MM.1S (cell line): ENCODE data around the gene NUP214.

Experiments used
- DNase-seq: peaks from one replicate; pipeline ENCODE4 v3.0.0-alpha.2; 2015
- H2AFZ ChIP-seq: fragments of 300-600 bp; sonication (generic); 2 replicates; pipeline ENCODE4 v1.6.0; 2016; ENCODE audit warnings: antibody characterized with exemption, low read length
- H3F3A ChIP-seq: fragments of 300-600 bp; sonication (generic); 2 replicates; pipeline ENCODE4 v1.6.1; 2016; ENCODE audit warnings: mild to moderate bottlenecking, antibody characterized with exemption, low read length, moderate library complexity, mixed read lengths; ENCODE audit not compliant: insufficient read depth
- H3K27ac ChIP-seq: fragments of 300-600 bp; sonication (generic); 2 replicates; pipeline ENCODE4 v1.5.1; 2016; ENCODE audit warnings: mild to moderate bottlenecking, low read length
- H3K27me3 ChIP-seq: fragments of 300-600 bp; sonication (generic); replicated peaks from 2 replicates; pipeline ENCODE4 v1.6.0; 2016; ENCODE audit warnings: low read length; ENCODE audit not compliant: insufficient read depth
- H3K36me3 ChIP-seq: fragments of 300-600 bp; sonication (generic); replicated peaks from 2 replicates; pipeline ENCODE4 v1.6.1; 2016; ENCODE audit warnings: mild to moderate bottlenecking, low read length, mixed read lengths; ENCODE audit not compliant: insufficient read depth
- H3K4me1 ChIP-seq: fragments of 300-600 bp; sonication (generic); 2 replicates; pipeline ENCODE4 v1.6.1; 2016; ENCODE audit warnings: low read length, mixed read lengths
- H3K4me2 ChIP-seq: fragments of 300-600 bp; sonication (generic); 2 replicates; pipeline ENCODE4 v1.6.0; 2016; ENCODE audit warnings: low read depth, low read length
- H3K4me3 ChIP-seq: fragments of 300-600 bp; sonication (generic); 2 replicates; pipeline ENCODE4 v1.5.1; 2016; ENCODE audit warnings: low read length, mixed read lengths
- H3K79me2 ChIP-seq: fragments of 300-600 bp; sonication (generic); 2 replicates; pipeline ENCODE4 v1.6.1; 2016; ENCODE audit warnings: mixed run types, low read length, mixed read lengths
- H3K9ac ChIP-seq: fragments of 300-600 bp; sonication (generic); 2 replicates; pipeline ENCODE4 v1.6.1; 2016; ENCODE audit warnings: low read length, mixed read lengths
- H3K9me2 ChIP-seq: fragments of 300-600 bp; sonication (generic); replicated peaks from 2 replicates; pipeline ENCODE4 v1.6.1; 2016; ENCODE audit warnings: mild to moderate bottlenecking, low read length, mixed read lengths; ENCODE audit not compliant: insufficient read depth
- H3K9me3 ChIP-seq: fragments of 300-600 bp; sonication (generic); replicated peaks from 2 replicates; pipeline ENCODE4 v1.6.1; 2016; ENCODE audit warnings: mild to moderate bottlenecking, low read length, mixed read lengths; ENCODE audit not compliant: insufficient read depth
- H4K20me1 ChIP-seq: fragments of 300-600 bp; sonication (generic); 2 replicates; pipeline ENCODE4 v1.6.1; 2016; ENCODE audit warnings: mild to moderate bottlenecking, low read length, moderate library complexity, mixed read lengths; ENCODE audit not compliant: insufficient read depth
- CTCF ChIP-seq: fragments of 300-600 bp; sonication (generic); IDR thresholded peaks from 2 replicates; pipeline ENCODE4 v1.5.1; 2016; ENCODE audit warnings: antibody characterized with exemption, low read length, mixed read lengths
- EZH2 ChIP-seq: fragments of 300-600 bp; sonication (generic); optimal IDR thresholded peaks from 2 replicates; pipeline ENCODE3; 2017; ENCODE audit warnings: low read depth, mild to moderate bottlenecking, antibody characterized with exemption, low read length, mixed read lengths
- EZH2phosphoT487 ChIP-seq: fragments of 300-600 bp; sonication (generic); IDR thresholded peaks from 2 replicates; pipeline ENCODE4 v1.6.1; 2018; ENCODE audit warnings: antibody characterized with exemption, low read length

The NUP214 gene

DNA sequence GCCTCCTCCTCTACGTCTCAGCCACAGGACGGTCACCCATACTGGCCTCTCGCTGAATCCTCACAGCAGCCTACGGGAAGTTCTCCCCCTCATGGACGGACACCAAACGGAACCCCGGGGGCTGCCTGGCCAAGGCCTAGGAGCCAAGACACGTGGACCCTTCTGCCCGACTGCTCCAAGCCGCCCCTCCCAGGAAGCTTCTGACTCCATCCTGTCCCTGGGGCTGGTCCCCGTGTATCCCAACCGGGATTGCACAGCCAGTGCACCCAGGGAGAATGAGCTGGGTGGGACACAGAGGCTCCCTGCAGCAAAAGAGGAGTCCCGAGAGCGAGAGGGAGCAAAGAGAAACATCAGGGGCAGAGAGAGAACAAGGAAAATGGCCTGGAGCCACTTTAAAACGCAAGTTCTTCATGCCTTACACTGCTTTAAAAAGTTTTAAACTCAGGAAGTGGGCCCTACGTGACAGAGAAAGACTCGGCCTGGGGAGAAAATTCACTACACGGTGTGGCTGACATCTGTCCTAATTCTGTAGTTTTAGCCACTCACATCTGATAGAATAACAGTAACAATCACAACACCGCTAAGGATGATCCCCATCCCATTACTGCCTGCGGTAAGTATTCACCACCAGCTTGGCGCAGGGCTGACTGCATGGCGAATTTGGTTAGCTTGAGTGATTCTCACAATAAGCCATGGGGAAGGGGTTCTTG lies 147.9 kb downstream of the NUP214 start:
- DNase-seq = peak; percentile 41
- H3F3A ChIP-seq = peaks cover 44% of the 10 kb centered on the region
- H3K4me3 ChIP-seq = peak overlapping the region; percentile 93
- no peaks in the 10 kb centered on the region for H3K9me2 ChIP-seq
- peak overlapping the region; percentile 92 for H3K4me2 ChIP-seq
- peaks cover 36% of the 10 kb centered on the region for H3K4me1 ChIP-seq
- no peaks in the 10 kb centered on the region for H3K9me3 ChIP-seq
- H3K27ac ChIP-seq = peak overlapping the region; percentile 84; the same call in 1 of the 2 replicates
- peak overlapping the region; percentile 55 for H2AFZ ChIP-seq
- H3K36me3 ChIP-seq = no peaks in the 10 kb centered on the region
- TF ChIP-seq EZH2phosphoT487 = no peak
- peak; percentile 21; the same call in 1 of the 2 replicates for TF ChIP-seq CTCF
- TF ChIP-seq EZH2 = no peak
- H4K20me1 ChIP-seq = no peaks in the 10 kb centered on the region
- peak overlapping the region; percentile 91 for H3K9ac ChIP-seq
- peaks cover 71% of the 10 kb centered on the region for H3K79me2 ChIP-seq
- no peaks in the 10 kb centered on the region for H3K27me3 ChIP-seq

GRCh38 chr9:131273856-131274673 lies 148.7 kb downstream of the NUP214 start:
- Histone ChIP-seq H3K27ac (peak overlapping the region; percentile 84), H3F3A (peaks cover 46% of the 10 kb centered on the region), H2AFZ (peak overlapping the region; percentile 55), H3K9ac (peak overlapping the region; percentile 91), H3K4me1 (peaks cover 34% of the 10 kb centered on the region), H3K27me3 (no peaks in the 10 kb centered on the region), H3K4me3 (peak overlapping the region; percentile 93), H3K36me3 (no peaks in the 10 kb centered on the region), H4K20me1 (no peaks in the 10 kb centered on the region), H3K4me2 (peak overlapping the region; percentile 92), H3K79me2 (peaks cover 68% of the 10 kb centered on the region), H3K9me2 (no peaks in the 10 kb centered on the region), H3K9me3 (no peaks in the 10 kb centered on the region)
- TF ChIP-seq CTCF = no peak
- no peak for TF ChIP-seq EZH2phosphoT487
- TF ChIP-seq EZH2 = no peak
- DNase-seq = peak; percentile 46

- no peaks in the 10 kb centered on the region for H3K36me3 ChIP-seq
- TF ChIP-seq EZH2 (no peak), CTCF (no peak), EZH2phosphoT487 (no peak)
- no peaks in the 10 kb centered on the region for H3K9me2 ChIP-seq
- no peaks in the 10 kb centered on the region for H4K20me1 ChIP-seq
- peak overlapping the region; percentile 72 for H2AFZ ChIP-seq
- H3K4me1 ChIP-seq = peaks cover 27% of the 10 kb centered on the region
- peak overlapping the region; percentile 92 for H3K4me2 ChIP-seq
- peak overlapping the region; percentile 84 for H3K27ac ChIP-seq
- no peaks in the 10 kb centered on the region for H3K9me3 ChIP-seq
- peaks cover 39% of the 10 kb centered on the region for H3F3A ChIP-seq
- H3K4me3 ChIP-seq = peak overlapping the region; percentile 93
- H3K79me2 ChIP-seq = peaks cover 65% of the 10 kb centered on the region
- H3K27me3 ChIP-seq = no peaks in the 10 kb centered on the region
- peak; percentile 67 for DNase-seq
- H3K9ac ChIP-seq = peak overlapping the region; percentile 91
Observed at GRCh38 chr9:131274674-131275331, 149.4 kb downstream of the NUP214 start.
